Measurements from ENCODE around the gene DPP6.

DNA sequence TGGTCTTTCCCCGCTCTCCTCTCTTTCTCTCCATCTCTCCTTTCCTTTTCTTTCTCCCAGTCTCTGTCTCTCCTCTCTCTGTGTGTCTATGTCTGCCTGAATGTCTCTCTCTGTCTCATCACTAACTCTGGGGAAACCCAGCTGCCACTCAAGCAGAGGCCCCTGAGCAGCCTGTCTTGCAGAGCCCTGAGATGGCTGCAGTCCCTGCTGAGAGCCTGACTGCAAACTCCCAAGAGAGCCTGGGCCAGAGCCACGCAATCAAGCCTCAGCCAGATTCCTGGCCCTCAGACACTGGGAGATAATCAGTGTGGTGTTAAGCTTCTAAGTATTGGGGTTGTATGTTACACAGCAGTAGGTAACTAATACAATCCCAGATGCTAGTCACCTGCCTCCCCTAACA is 859.2 kb downstream of the DPP6 start:
- TF ChIP-seq POLR2A (IDR thresholded peaks at IDR 0.05; ENCODE audit: low read depth, low read length) (no peak), TAF1 (IDR thresholded peaks at IDR 0.05; ENCODE audit: low read depth, low read length) (no peak), POLR2AphosphoS5 (IDR thresholded peaks at IDR 0.05; ENCODE audit: low read depth, low read length) (no peak), POU2F2 (IDR thresholded peaks at IDR 0.05; ENCODE audit: low read depth, low read length) (no peak)
